Thymus (tissue), 11 donors: Measurements from ENCODE around the gene IL1B. TPM values are rescaled to one million over a fixed set of nuclear protein-coding genes. Genes with fewer than 3 reads are reported as not detected.
A peak's percentile ranks its signal among the peaks of the same experiment; 100 is the strongest.

Experiments used
- DNase-seq, 9 donors: peaks; one replicate each; pipeline ENCODE4 v3.0.0-alpha.2; 2013; ENCODE audit warnings: low spot score in 9 of 9, low read depth in 6 of 9, missing footprints in 1 of 9
- H3K27ac ChIP-seq, 2 donors: one replicate each; pipeline ENCODE4 v1.5.1; 2013; ENCODE audit warnings: control low read depth in 1 of 2, low read depth in 1 of 2, low read length in 1 of 2, mild to moderate bottlenecking in 1 of 2, moderate library complexity in 1 of 2
- H3K27me3 ChIP-seq, 2 donors: one replicate each; pipeline ENCODE4 v1.5.1; 2013; ENCODE audit warnings: low read length in 1 of 2; ENCODE audit not compliant: control insufficient read depth in 2 of 2, insufficient read depth in 1 of 2
- H3K36me3 ChIP-seq, 2 donors: one replicate each; pipeline ENCODE4 v1.5.1; 2013; ENCODE audit warnings: low read length in 1 of 2, mild to moderate bottlenecking in 1 of 2, moderate library complexity in 1 of 2; ENCODE audit not compliant: control insufficient read depth in 2 of 2, insufficient read depth in 2 of 2
- H3K4me1 ChIP-seq, 2 donors: one replicate each; pipeline ENCODE4 v1.5.1; 2013; ENCODE audit warnings: low read length in 2 of 2; ENCODE audit not compliant: control insufficient read depth in 2 of 2, insufficient read depth in 2 of 2
- H3K4me3 ChIP-seq, 2 donors: one replicate each; pipeline ENCODE4 v1.5.1; 2013; ENCODE audit warnings: low read length in 2 of 2, control low read depth in 1 of 2, mild to moderate bottlenecking in 1 of 2
- H3K9me3 ChIP-seq, 2 donors: one replicate each; pipeline ENCODE4 v1.5.1; 2013; ENCODE audit warnings: low read length in 1 of 2, mild to moderate bottlenecking in 1 of 2; ENCODE audit not compliant: control insufficient read depth in 2 of 2, insufficient read depth in 1 of 2
- WGBS: extraction: QIAGEN DNeasy Blood & Tissue Kit; methylation state at CpG from one replicate; pipeline ENCODE4 v1.1.7; 2013; 5-methylcytosine and 5-hydroxymethylcytosine counted together
- polyA plus RNA-seq: library from polyadenylated mRNA; stranded (reverse); fragments of 200-250 nt; gene quantifications from one replicate; pipeline ENCODE4 v1.2.3, GENCODE V29; 2013
- total RNA-seq: library from RNA; stranded (reverse); fragments of 120-200 nt; gene quantifications from one replicate; pipeline ENCODE4 v1.2.4, GENCODE V29; 2013
- donor health status: healthy.

IL1B gene
- total and polyA plus RNA-seq, 2 donors: 3.4 to 13.8 TPM

DNA sequence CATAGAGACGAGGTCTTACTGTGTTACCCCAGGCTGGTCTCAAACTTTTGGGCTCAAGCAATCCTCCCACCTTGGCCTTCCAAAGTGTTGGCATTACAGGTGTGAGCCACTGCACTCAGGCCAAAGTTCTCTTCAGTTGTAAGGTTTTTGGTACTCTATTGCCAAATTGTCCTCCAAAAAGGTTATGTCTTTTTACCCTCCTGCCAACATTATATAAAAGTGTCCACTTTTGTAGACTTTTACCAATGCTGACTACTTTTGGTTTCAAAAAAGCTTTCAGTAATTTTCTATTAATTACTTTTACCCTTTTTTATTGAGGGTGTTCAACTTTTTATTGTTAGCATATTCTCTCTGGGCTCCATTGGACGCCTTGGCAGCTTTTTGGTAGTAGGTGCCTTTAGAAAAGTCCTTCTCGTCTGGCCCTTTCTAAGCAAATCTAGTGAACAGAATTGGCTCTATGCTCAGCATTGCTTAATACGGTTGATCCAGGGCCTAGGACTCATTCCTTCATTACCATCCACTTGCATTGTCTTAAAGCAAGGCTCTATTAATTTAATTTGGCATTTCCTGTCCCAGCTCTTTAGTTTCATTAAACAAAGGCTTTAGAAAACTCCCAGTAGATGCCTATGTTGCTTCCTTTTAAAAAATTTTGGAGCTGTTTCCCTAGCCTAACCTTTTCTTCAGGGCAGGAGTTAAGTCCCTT lies 35.5 kb downstream of the IL1B start:
- H3K4me3 ChIP-seq: no peak overlapping the region
- DNase-seq: no peak
- H3K36me3 ChIP-seq: no peaks in the 10 kb centered on the region
- WGBS: 93% methylated on average over 4 of the region's 4 CpGs
- no peak overlapping the region for H3K27ac ChIP-seq
- H3K27me3 ChIP-seq: no peaks in the 10 kb centered on the region
- no peaks in the 10 kb centered on the region for H3K9me3 ChIP-seq
- H3K4me1 ChIP-seq: no peaks in the 10 kb centered on the region

DNA sequence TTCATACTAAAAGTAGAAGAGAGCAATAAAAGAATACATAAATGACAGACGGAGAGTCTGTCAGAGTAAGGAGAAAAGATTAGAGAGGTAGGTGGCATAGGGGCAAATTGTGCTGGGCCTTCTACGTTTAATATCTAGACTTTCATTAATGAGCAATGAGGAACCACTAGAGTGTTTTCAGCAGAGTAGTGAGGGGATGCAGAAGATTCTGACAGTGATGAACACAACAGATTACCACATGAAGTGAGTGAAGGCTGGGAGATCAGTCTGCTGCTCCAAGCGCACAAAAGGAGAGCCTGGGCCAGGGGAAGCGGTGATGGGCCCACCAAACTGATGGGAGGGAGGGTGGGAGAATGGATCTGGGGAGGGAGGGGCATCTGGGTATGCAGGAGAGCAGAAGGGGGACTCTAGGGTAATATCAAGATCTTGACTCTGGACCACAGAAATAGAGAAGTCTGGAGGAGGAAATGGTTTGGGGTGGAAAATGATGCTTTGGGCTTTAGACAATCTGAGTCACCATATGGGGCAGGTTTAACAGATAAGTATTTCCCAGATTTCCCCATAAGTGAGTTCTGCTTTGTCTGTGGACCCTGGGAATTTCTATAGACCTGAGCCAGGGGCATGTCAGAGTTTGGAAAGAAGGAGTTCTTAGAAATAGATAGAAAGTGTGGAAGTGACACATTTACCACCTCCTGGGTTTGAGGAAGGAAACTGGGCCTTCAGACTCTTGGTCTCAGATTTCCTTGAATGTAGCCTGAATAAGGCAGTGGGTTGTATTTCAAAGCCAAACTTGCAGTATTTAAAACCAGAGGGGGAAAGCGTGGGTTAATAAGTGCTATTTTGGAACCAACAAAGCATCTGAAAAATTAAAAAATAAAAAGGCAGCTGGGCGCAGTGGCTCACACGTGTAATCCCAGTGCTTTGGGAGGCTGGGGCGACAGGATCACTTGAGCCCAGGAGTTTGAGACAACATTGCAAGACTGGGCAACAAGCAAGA lies 37.3 kb downstream of the IL1B start:
- Histone ChIP-seq H3K9me3 (no peaks in the 10 kb centered on the region), H3K4me1 (no peaks in the 10 kb centered on the region), H3K27ac (no peak overlapping the region), H3K27me3 (no peaks in the 10 kb centered on the region), H3K36me3 (no peaks in the 10 kb centered on the region), H3K4me3 (no peak overlapping the region)
- WGBS: 66% methylated on average over 8 of the region's 8 CpGs
- no peak for DNase-seq

DNA sequence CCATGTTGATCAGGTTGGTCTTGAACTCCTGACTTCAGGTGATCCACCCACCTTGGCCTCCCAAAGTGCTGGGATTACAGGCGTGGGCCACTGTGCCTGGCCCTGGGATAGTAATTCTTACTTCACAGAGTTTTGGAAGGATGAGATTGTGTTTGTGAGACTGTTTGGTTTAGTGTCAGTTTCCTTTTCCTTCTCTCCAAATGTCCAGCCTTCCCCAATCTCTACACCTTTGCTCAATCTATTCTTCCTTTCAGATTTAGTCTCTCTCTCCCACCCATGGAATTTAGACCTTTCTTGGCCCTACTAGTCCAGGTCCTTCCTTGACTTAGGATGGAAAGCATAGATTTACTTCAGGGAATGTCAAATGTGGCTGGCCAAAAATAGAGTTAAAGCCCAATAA lies 40.1 kb downstream of the IL1B start:
- WGBS: 3% methylated on average over 1 of the region's 1 CpG

DNA sequence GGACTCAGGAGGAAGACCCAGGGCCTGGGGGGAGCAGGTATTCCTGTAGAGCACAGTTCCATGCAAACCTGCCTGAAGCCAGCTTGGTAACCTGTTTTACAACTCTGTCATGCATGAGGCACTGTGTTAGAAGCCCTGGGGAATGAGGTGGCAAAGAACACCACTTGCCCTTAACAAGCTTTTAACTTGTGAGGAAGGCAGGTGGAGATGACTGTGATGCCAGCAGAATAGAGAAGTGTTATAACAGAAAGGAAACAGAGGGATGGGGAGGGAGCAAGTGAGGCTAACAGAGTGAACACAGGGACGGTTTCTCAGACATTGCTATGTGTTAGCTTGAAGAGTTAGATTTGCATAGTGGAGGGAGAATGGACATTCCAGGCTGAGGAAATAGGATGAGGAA lies 40.8 kb downstream of the IL1B start:
- H3K4me1 ChIP-seq: no peaks in the 10 kb centered on the region
- WGBS: 25% methylated on average over 1 of the region's 1 CpG
- H3K9me3 ChIP-seq: no peaks in the 10 kb centered on the region
- no peaks in the 10 kb centered on the region for H3K36me3 ChIP-seq
- DNase-seq: no peak
- no peak overlapping the region for H3K4me3 ChIP-seq
- no peaks in the 10 kb centered on the region for H3K27me3 ChIP-seq
- H3K27ac ChIP-seq: no peak overlapping the region

More for the DNA sequence above, 40.1 kb downstream of the IL1B start:
- Histone ChIP-seq H3K27me3 (no peaks in the 10 kb centered on the region), H3K27ac (no peak overlapping the region), H3K9me3 (no peaks in the 10 kb centered on the region), H3K4me3 (no peak overlapping the region), H3K4me1 (no peaks in the 10 kb centered on the region), H3K36me3 (no peaks in the 10 kb centered on the region)
- DNase-seq: no peak

DNA sequence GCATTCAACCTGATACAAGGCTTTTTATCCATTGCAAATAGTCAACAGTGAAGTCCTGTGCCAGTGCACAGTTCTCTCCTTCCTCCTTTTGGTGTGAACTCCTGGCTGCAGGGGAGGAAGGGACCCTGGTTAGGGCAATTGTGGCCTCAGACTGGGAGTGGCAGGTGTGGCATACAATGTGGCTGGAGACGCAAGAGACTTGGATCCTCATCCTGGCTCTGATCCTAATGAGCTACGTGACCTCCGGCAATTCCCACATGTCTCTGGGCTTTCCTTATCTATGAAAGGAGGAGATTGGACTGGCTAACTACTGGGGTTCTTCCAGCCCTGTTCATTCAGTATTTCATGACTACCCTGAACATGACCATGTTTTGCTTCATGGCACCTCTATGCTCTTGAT lies 41.7 kb downstream of the IL1B start:
- H3K27ac ChIP-seq: peak overlapping the region in 1 of 2 donors; percentile 3
- H3K27me3 ChIP-seq: no peaks in the 10 kb centered on the region
- WGBS: 95% methylated on average over 3 of the region's 3 CpGs

DNA sequence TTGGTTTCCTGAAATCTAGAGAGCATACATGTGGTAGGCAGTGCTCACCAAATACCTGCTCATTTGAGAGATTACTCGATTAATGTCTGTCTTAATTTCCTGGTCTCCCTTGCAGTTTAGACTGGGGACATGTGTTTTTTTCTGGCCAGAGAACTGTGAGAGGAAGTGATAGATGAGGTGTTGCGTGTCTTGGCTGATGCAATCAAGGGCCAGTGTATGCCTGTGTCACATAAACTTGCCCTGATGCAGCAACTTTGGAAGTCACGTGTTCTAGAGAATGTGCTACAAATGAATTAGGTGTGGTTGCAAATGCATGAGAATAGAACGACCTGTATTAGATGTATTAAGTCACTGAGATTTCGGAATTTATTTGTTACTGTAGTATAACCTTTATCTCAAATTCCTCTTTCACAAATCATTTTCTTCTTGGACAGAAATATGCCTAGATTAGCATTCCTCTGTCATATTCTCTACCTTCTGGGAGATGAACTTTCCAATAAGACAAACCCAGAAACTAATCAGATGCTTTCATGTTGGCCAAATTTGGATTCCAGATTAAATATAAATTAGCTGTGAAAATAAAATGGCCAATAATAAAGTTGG lies 42.3 kb downstream of the IL1B start:
- Histone ChIP-seq H3K9me3 (no peaks in the 10 kb centered on the region), H3K27ac (no peak overlapping the region), H3K4me3 (no peak overlapping the region), H3K36me3 (no peaks in the 10 kb centered on the region), H3K4me1 (no peaks in the 10 kb centered on the region), H3K27me3 (no peaks in the 10 kb centered on the region)
- WGBS: 84% methylated on average over 5 of the region's 5 CpGs
- peak in 1 of 9 donors; percentile 20 for DNase-seq

More for the DNA sequence above, 41.7 kb downstream of the IL1B start:
- Histone ChIP-seq H3K36me3 (no peaks in the 10 kb centered on the region), H3K4me3 (no peak overlapping the region), H3K9me3 (no peaks in the 10 kb centered on the region), H3K4me1 (no peaks in the 10 kb centered on the region)
- no peak for DNase-seq

DNA sequence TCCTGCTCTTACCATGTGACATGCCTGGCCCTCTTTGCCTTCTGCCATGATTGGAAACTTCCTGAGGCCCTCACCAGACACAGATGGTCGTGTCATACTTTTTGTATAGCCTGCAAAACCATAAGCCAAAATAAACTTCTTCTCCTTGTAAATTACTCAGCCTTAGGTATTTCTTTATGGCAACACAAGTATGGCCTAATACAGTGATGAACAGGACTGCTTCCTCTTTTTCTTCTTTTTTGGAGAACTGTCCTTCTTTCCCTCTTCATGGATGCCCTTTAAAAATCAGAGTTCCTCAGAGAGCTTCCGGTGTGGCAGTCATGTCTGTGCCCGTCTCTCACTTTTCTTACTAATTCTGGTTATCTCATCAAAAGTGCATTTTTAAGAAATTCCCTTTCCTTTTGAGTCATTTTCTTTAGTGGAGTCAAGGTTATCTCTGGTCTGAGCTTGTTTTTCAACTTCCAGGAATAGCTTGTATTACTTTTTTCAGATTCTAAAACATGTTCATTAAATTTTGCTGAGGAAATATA lies 43.1 kb downstream of the IL1B start:
- DNase-seq: no peak
- no peaks in the 10 kb centered on the region for H3K27me3 ChIP-seq
- H3K36me3 ChIP-seq: no peaks in the 10 kb centered on the region
- H3K9me3 ChIP-seq: no peaks in the 10 kb centered on the region
- H3K4me1 ChIP-seq: no peaks in the 10 kb centered on the region
- peak overlapping the region in 1 of 2 donors; percentile 68 for H3K27ac ChIP-seq
- WGBS: 88% methylated on average over 3 of the region's 3 CpGs
- no peak overlapping the region for H3K4me3 ChIP-seq

DNA sequence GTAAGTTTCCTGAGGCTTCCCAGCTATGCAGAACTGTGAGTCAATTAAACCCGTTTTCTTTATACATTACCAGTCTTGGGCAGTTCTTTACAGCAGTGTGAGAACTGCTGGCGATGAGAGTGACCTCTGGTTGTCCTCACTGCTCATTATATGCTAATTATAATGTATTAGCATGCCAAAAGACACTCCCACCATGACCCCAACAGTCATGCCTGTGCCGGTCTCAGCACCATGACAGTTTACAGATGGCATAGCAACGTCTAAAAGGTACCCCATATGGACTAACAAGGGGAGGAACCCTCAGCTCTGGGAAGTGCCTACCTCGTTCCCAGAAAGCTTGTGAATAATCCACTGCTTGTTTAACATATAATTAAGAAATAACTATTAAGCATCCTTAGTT lies 44.2 kb downstream of the IL1B start:
- no peaks in the 10 kb centered on the region for H3K9me3 ChIP-seq
- H3K4me3 ChIP-seq: no peak overlapping the region
- H3K27ac ChIP-seq: no peak overlapping the region
- DNase-seq: no peak
- no peaks in the 10 kb centered on the region for H3K27me3 ChIP-seq
- H3K4me1 ChIP-seq: no peaks in the 10 kb centered on the region
- WGBS: 93% methylated on average over 5 of the region's 5 CpGs
- H3K36me3 ChIP-seq: no peaks in the 10 kb centered on the region
